ENCODE results near the gene TLR3.

TLR3 gene

GRCh38 chr4:186068581-186069348, at the start of gene TLR3:
TSS of gene TLR3 (plus strand) at chr4:186069156. CDS start at chr4:186076620, 7,464 bp downstream.
- H3K4me3 ChIP-seq (ENCODE audit: low read depth, low read length): no peak within 1 kb of the TSS; the same call in 1 of the 2 replicates
- H3K9me3 ChIP-seq (ENCODE audit: control insufficient read depth, insufficient read depth, low read length): no peaks in the 10 kb centered on the region
- no peaks in the 10 kb centered on the region for H3K27me3 ChIP-seq (ENCODE audit: control insufficient read depth, insufficient read depth, low read length)
- peaks cover 19% of the 10 kb centered on the region for H3K4me1 ChIP-seq (ENCODE audit: control insufficient read depth, insufficient read depth, low read length)
- no peaks in the 10 kb centered on the region for H3K36me3 ChIP-seq (ENCODE audit: control insufficient read depth, insufficient read depth, low read length)
- H3K9ac ChIP-seq (ENCODE audit: low read depth, low read length): no peak within 1 kb of the TSS
- H3K27ac ChIP-seq (ENCODE audit: low read depth, low read length): no peak within 1 kb of the TSS

- no peaks in the 10 kb centered on the region for H3K36me3 ChIP-seq (ENCODE audit: control insufficient read depth, insufficient read depth, low read length)
- H3K4me3 ChIP-seq (ENCODE audit: low read depth, low read length): no peak overlapping the region
- peaks cover 4% of the 10 kb centered on the region for H3K4me1 ChIP-seq (ENCODE audit: control insufficient read depth, insufficient read depth, low read length)
- H3K27ac ChIP-seq (ENCODE audit: low read depth, low read length): no peak overlapping the region
- no peaks in the 10 kb centered on the region for H3K9me3 ChIP-seq (ENCODE audit: control insufficient read depth, insufficient read depth, low read length)
- H3K27me3 ChIP-seq (ENCODE audit: control insufficient read depth, insufficient read depth, low read length): peaks cover 3% of the 10 kb centered on the region; the same call in 1 of the 2 replicates
- H3K9ac ChIP-seq (ENCODE audit: low read depth, low read length): no peak overlapping the region
Measured at GRCh38 chr4:186019269-186019668, 49.7 kb upstream of the TLR3 start.

- Histone ChIP-seq H3K4me1 (ENCODE audit: control insufficient read depth, insufficient read depth, low read length) (peaks cover 5% of the 10 kb centered on the region), H3K27ac (ENCODE audit: low read depth, low read length) (no peak overlapping the region), H3K4me3 (ENCODE audit: low read depth, low read length) (no peak overlapping the region), H3K27me3 (ENCODE audit: control insufficient read depth, insufficient read depth, low read length) (peaks cover 3% of the 10 kb centered on the region; the same call in 1 of the 2 replicates), H3K9me3 (ENCODE audit: control insufficient read depth, insufficient read depth, low read length) (no peaks in the 10 kb centered on the region), H3K36me3 (ENCODE audit: control insufficient read depth, insufficient read depth, low read length) (no peaks in the 10 kb centered on the region), H3K9ac (ENCODE audit: low read depth, low read length) (no peak overlapping the region)
Measured at GRCh38 chr4:186020106-186020792, 48.7 kb upstream of the TLR3 start.

GRCh38 chr4:186020793-186021407, 48.1 kb upstream of the TLR3 start:
- H3K4me1 ChIP-seq (ENCODE audit: control insufficient read depth, insufficient read depth, low read length): peaks cover 5% of the 10 kb centered on the region

GRCh38 chr4:186021461-186022167, 47.3 kb upstream of the TLR3 start:
- Histone ChIP-seq H3K4me1 (ENCODE audit: control insufficient read depth, insufficient read depth, low read length) (peaks cover 5% of the 10 kb centered on the region), H3K9me3 (ENCODE audit: control insufficient read depth, insufficient read depth, low read length) (no peaks in the 10 kb centered on the region), H3K4me3 (ENCODE audit: low read depth, low read length) (no peak overlapping the region), H3K27ac (ENCODE audit: low read depth, low read length) (no peak overlapping the region), H3K36me3 (ENCODE audit: control insufficient read depth, insufficient read depth, low read length) (no peaks in the 10 kb centered on the region), H3K9ac (ENCODE audit: low read depth, low read length) (no peak overlapping the region), H3K27me3 (ENCODE audit: control insufficient read depth, insufficient read depth, low read length) (peaks cover 3% of the 10 kb centered on the region; the same call in 1 of the 2 replicates)

More at GRCh38 chr4:186020793-186021407, 48.1 kb upstream of the TLR3 start:
- Histone ChIP-seq H3K36me3 (ENCODE audit: control insufficient read depth, insufficient read depth, low read length) (no peaks in the 10 kb centered on the region), H3K27ac (ENCODE audit: low read depth, low read length) (no peak overlapping the region), H3K9me3 (ENCODE audit: control insufficient read depth, insufficient read depth, low read length) (no peaks in the 10 kb centered on the region), H3K27me3 (ENCODE audit: control insufficient read depth, insufficient read depth, low read length) (peaks cover 3% of the 10 kb centered on the region; the same call in 1 of the 2 replicates), H3K4me3 (ENCODE audit: low read depth, low read length) (no peak overlapping the region), H3K9ac (ENCODE audit: low read depth, low read length) (no peak overlapping the region)

- H3K36me3 ChIP-seq (ENCODE audit: control insufficient read depth, insufficient read depth, low read length): no peaks in the 10 kb centered on the region
- no peak overlapping the region for H3K27ac ChIP-seq (ENCODE audit: low read depth, low read length)
- no peak overlapping the region for H3K4me3 ChIP-seq (ENCODE audit: low read depth, low read length)
- H3K9me3 ChIP-seq (ENCODE audit: control insufficient read depth, insufficient read depth, low read length): peaks cover 12% of the 10 kb centered on the region
- no peak overlapping the region for H3K9ac ChIP-seq (ENCODE audit: low read depth, low read length)
- H3K27me3 ChIP-seq (ENCODE audit: control insufficient read depth, insufficient read depth, low read length): peaks cover 3% of the 10 kb centered on the region; the same call in 1 of the 2 replicates
- peaks cover 12% of the 10 kb centered on the region for H3K4me1 ChIP-seq (ENCODE audit: control insufficient read depth, insufficient read depth, low read length)
Measured at GRCh38 chr4:186023975-186024374, 45.0 kb upstream of the TLR3 start.

- Histone ChIP-seq H3K9ac (ENCODE audit: low read depth, low read length) (no peak overlapping the region), H3K36me3 (ENCODE audit: control insufficient read depth, insufficient read depth, low read length) (no peaks in the 10 kb centered on the region), H3K27me3 (ENCODE audit: control insufficient read depth, insufficient read depth, low read length) (peaks cover 3% of the 10 kb centered on the region; the same call in 1 of the 2 replicates), H3K27ac (ENCODE audit: low read depth, low read length) (no peak overlapping the region), H3K9me3 (ENCODE audit: control insufficient read depth, insufficient read depth, low read length) (peaks cover 12% of the 10 kb centered on the region), H3K4me3 (ENCODE audit: low read depth, low read length) (no peak overlapping the region), H3K4me1 (ENCODE audit: control insufficient read depth, insufficient read depth, low read length) (peaks cover 21% of the 10 kb centered on the region)
Measured at GRCh38 chr4:186024637-186025407, 44.1 kb upstream of the TLR3 start.

- peaks cover 12% of the 10 kb centered on the region for H3K9me3 ChIP-seq (ENCODE audit: control insufficient read depth, insufficient read depth, low read length)
- no peaks in the 10 kb centered on the region for H3K27me3 ChIP-seq (ENCODE audit: control insufficient read depth, insufficient read depth, low read length)
- H3K36me3 ChIP-seq (ENCODE audit: control insufficient read depth, insufficient read depth, low read length): no peaks in the 10 kb centered on the region
- no peak overlapping the region for H3K27ac ChIP-seq (ENCODE audit: low read depth, low read length)
- peaks cover 26% of the 10 kb centered on the region for H3K4me1 ChIP-seq (ENCODE audit: control insufficient read depth, insufficient read depth, low read length)
- no peak overlapping the region for H3K4me3 ChIP-seq (ENCODE audit: low read depth, low read length)
- no peak overlapping the region for H3K9ac ChIP-seq (ENCODE audit: low read depth, low read length)
Measured at GRCh38 chr4:186025408-186025690, 43.6 kb upstream of the TLR3 start.

GRCh38 chr4:186027405-186027804, 41.6 kb upstream of the TLR3 start:
- Histone ChIP-seq H3K36me3 (ENCODE audit: control insufficient read depth, insufficient read depth, low read length) (no peaks in the 10 kb centered on the region), H3K27ac (ENCODE audit: low read depth, low read length) (no peak overlapping the region), H3K4me1 (ENCODE audit: control insufficient read depth, insufficient read depth, low read length) (peaks cover 46% of the 10 kb centered on the region), H3K9me3 (ENCODE audit: control insufficient read depth, insufficient read depth, low read length) (peaks cover 12% of the 10 kb centered on the region), H3K27me3 (ENCODE audit: control insufficient read depth, insufficient read depth, low read length) (no peaks in the 10 kb centered on the region), H3K4me3 (ENCODE audit: low read depth, low read length) (no peak overlapping the region), H3K9ac (ENCODE audit: low read depth, low read length) (no peak overlapping the region)

Data from HUES48 (cell line).